Mesothelial cell of epicardium (in vitro differentiated cells): Measurements from ENCODE around the gene TGFA. TPM values are rescaled to one million over a fixed set of nuclear protein-coding genes. Genes with fewer than 3 reads are reported as not detected.

Experiments used
- DNase-seq, 2 experiments: peaks; one replicate each; pipeline ENCODE4 v3.0.0; 2021; ENCODE audit warnings: low spot score in 2 of 2; ENCODE audit not compliant: unreplicated experiment in 2 of 2
- H3K27ac Mint-ChIP-seq: 2 replicates; pipeline ENCODE4 v1.8.0; 2021; ENCODE audit warnings: mixed read lengths
- H3K27me3 Mint-ChIP-seq: 2 replicates; pipeline ENCODE4 v1.8.0; 2021; ENCODE audit warnings: low read depth, mixed read lengths
- H3K36me3 Mint-ChIP-seq: 2 replicates; pipeline ENCODE4 v1.8.0; 2021; ENCODE audit warnings: mixed read lengths
- H3K4me1 Mint-ChIP-seq: 2 replicates; pipeline ENCODE4 v1.8.0; 2021; ENCODE audit warnings: mixed read lengths
- H3K4me3 Mint-ChIP-seq: 2 replicates; pipeline ENCODE4 v1.8.0; 2021; ENCODE audit warnings: mild to moderate bottlenecking, moderate library complexity, mixed read lengths
- H3K9me3 Mint-ChIP-seq: 2 replicates; pipeline ENCODE4 v1.8.0; 2021; ENCODE audit warnings: mixed read lengths
- total RNA-seq: library from RNA; stranded (reverse); gene quantifications from 3 replicates; pipeline ENCODE4 v1.2.1, GENCODE V29; 2021
- TF ChIP-seq, protein P1 (sequence below): fragments of 200-600 bp; sonication (generic); IDR thresholded peaks from one replicate; pipeline ENCODE4 v1.5.0; 2021; ENCODE audit warnings: antibody characterized with exemption; ENCODE audit not compliant: unreplicated experiment

The TGFA gene
- total RNA-seq, 1 donor from 2014 or later, result 0.96 TPM

DNA sequence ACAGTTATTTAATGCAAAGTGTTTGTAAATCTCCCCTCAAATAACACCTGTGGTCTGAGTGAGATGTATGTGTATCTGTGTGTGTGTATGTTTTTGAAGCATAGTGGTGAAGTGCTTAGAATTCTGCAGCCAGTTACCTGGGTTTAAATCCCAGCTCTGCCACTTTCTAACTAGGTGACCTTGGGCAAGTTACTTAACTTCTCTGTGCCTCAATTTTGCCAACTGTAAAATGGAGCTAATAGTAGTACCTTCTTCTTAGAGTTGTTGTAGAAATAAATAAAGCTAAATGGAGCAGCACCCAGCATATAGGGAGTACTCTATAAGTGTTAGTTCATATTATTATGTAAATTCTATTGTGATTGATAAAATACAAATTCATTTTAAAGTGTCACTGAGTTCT, 48.9 kb downstream of the TGFA start:
- H3K27ac Mint-ChIP-seq, result no peak overlapping the region
- H3K4me1 Mint-ChIP-seq, result peaks cover 8% of the 10 kb centered on the region
- no peak overlapping the region for H3K4me3 Mint-ChIP-seq
- H3K27me3 Mint-ChIP-seq, result peaks cover 35% of the 10 kb centered on the region
- no peak for DNase-seq
- no peaks in the 10 kb centered on the region for H3K36me3 Mint-ChIP-seq
- H3K9me3 Mint-ChIP-seq, result no peaks in the 10 kb centered on the region
- TF ChIP-seq, protein P1, sequence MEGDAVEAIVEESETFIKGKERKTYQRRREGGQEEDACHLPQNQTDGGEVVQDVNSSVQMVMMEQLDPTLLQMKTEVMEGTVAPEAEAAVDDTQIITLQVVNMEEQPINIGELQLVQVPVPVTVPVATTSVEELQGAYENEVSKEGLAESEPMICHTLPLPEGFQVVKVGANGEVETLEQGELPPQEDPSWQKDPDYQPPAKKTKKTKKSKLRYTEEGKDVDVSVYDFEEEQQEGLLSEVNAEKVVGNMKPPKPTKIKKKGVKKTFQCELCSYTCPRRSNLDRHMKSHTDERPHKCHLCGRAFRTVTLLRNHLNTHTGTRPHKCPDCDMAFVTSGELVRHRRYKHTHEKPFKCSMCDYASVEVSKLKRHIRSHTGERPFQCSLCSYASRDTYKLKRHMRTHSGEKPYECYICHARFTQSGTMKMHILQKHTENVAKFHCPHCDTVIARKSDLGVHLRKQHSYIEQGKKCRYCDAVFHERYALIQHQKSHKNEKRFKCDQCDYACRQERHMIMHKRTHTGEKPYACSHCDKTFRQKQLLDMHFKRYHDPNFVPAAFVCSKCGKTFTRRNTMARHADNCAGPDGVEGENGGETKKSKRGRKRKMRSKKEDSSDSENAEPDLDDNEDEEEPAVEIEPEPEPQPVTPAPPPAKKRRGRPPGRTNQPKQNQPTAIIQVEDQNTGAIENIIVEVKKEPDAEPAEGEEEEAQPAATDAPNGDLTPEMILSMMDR, result no peak

DNA sequence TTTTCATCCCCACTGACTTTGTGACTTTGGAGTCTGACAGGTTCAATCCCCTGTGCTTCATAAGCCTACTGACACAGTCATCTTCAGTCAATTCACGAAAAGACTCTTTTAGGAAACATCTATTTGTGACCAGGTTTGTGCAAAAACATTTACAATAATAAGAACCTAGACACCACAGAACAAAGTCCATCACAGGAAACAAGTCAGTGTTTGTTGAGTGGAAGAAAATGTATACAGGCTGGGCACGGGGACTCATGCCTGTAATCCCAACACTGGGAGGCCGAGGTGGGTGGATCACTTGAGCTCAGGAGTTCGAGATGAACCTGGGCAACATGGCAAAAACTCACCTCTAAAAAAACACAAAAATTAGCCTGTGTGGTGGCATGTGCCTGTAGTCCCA, 49.7 kb downstream of the TGFA start:
- Mint-ChIP-seq H3K27ac (no peak overlapping the region), H3K36me3 (no peaks in the 10 kb centered on the region), H3K4me1 (peaks cover 4% of the 10 kb centered on the region), H3K9me3 (no peaks in the 10 kb centered on the region), H3K4me3 (no peak overlapping the region), H3K27me3 (peaks cover 40% of the 10 kb centered on the region)
- no peak for DNase-seq
- TF ChIP-seq, protein P1, result no peak

DNA sequence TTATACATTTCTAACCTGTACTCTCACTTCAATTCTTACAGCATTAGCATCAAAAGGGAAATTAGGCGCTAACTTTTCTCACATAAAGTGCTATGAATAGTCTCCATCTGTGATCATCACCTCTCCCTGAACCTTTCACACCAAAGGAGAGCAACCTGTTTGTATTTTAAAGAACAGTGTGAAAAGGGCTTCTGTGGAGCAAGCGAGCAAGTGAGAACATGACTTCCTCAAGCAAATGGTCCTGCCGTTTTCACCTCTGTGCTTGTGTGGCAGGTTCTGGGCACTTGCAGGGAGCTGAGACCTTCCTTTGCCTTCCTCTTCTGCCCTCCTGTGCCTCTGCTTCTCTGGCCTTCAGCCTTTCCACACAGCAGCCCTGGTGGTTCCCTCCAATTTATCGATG, 51.9 kb downstream of the TGFA start:
- no peak overlapping the region for H3K27ac Mint-ChIP-seq
- DNase-seq, result no peak
- no peak overlapping the region for H3K4me3 Mint-ChIP-seq
- H3K9me3 Mint-ChIP-seq, result no peaks in the 10 kb centered on the region
- TF ChIP-seq, protein P1, result no peak
- peaks cover 53% of the 10 kb centered on the region for H3K27me3 Mint-ChIP-seq
- no peaks in the 10 kb centered on the region for H3K4me1 Mint-ChIP-seq
- no peaks in the 10 kb centered on the region for H3K36me3 Mint-ChIP-seq

DNA sequence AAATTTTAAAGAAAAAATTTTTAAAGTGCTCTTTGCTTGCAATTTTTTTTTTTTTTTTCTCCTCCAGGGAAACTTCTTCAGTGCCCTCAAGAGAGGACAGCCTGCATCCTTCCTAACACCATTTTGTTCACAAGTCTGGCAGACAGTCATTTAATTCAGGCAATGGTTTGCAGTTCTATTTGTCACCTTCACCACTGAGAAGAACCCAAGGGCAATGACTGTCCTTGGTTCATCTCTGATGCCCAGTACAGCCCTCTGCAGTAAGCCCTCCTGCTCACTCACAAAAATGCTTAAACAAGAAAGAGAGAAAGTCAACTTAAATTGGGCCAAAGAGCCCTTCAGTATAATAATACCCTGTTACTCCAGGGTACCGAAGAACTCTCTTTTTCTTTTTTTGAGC, 52.4 kb downstream of the TGFA start:
- H3K4me1 Mint-ChIP-seq, result no peaks in the 10 kb centered on the region
- no peaks in the 10 kb centered on the region for H3K36me3 Mint-ChIP-seq
- no peak overlapping the region for H3K27ac Mint-ChIP-seq
- peaks cover 58% of the 10 kb centered on the region for H3K27me3 Mint-ChIP-seq
- no peak for DNase-seq
- TF ChIP-seq, protein P1, result no peak
- H3K4me3 Mint-ChIP-seq, result no peak overlapping the region
- no peaks in the 10 kb centered on the region for H3K9me3 Mint-ChIP-seq

DNA sequence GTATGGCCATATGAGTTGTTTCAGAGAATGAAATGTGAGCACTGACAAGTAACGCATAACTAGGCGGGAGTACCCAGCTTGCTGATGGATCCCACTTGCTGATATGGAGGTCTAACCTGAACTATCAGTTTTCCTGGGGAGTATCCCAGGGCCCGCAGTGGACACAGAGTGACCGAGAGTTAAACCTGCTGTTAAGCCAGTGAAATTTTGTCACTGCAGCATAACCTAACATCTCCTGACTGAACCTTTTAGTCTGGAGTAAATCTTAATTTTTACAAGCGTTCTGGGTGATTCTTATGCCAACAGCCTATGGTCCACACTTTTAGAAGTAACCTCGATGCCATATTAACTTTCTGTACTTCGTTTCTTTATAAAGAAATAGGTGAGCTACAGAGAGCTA, 54.4 kb downstream of the TGFA start:
- Mint-ChIP-seq H3K36me3 (no peaks in the 10 kb centered on the region), H3K27me3 (peaks cover 71% of the 10 kb centered on the region), H3K4me1 (peaks cover 3% of the 10 kb centered on the region), H3K9me3 (no peaks in the 10 kb centered on the region), H3K4me3 (no peak overlapping the region), H3K27ac (no peak overlapping the region)
- DNase-seq, result no peak
- TF ChIP-seq, protein P1, result no peak

DNA sequence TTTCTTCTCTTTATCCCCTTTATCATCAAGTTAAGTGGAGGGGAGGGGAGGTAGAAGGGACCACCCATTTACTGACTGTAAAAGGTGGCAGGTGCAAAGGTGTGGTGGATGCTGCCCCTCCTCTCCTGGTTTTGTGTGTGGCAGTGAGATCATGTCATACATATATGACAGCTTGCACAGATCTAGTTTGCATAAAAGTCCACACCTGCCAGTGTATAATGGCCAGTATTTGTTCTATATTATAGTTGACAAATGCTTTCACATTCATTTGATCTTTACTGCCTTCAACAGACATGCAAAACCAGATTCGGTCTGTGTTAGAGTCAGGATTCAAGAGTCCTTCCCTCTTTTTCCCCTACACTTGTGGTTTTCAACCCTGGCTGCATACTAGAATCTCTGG, 55.1 kb downstream of the TGFA start:
- Mint-ChIP-seq H3K27ac (no peak overlapping the region), H3K4me3 (no peak overlapping the region), H3K4me1 (peaks cover 10% of the 10 kb centered on the region), H3K9me3 (no peaks in the 10 kb centered on the region), H3K36me3 (no peaks in the 10 kb centered on the region), H3K27me3 (peaks cover 76% of the 10 kb centered on the region)
- TF ChIP-seq, protein P1, result no peak
- DNase-seq, result no peak
